Liver (tissue), 9 donors: Measurements from ENCODE around the gene ZKSCAN4. TPM values are rescaled to one million over a fixed set of nuclear protein-coding genes. Genes with fewer than 3 reads are reported as not detected.

Experiments
- DNase-seq: peaks from one replicate; pipeline ENCODE4 v3.0.0-alpha.2; 2017; ENCODE audit warnings: low spot score
- H3K27ac ChIP-seq, 2 donors: one replicate each; pipeline ENCODE4 v1.7.0; 2013; ENCODE audit warnings: inconsistent platforms in 2 of 2, low read length in 2 of 2, control low read depth in 1 of 2, low read depth in 1 of 2, mild to moderate bottlenecking in 1 of 2
- H3K27me3 ChIP-seq, 4 donors: one replicate each; pipeline versions ENCODE4 v1.6.1 to v1.7.0; 2013; ENCODE audit warnings: low read length in 3 of 4, inconsistent platforms in 1 of 4, mild to moderate bottlenecking in 1 of 4, moderate library complexity in 1 of 4; ENCODE audit not compliant: control insufficient read depth in 4 of 4, insufficient read depth in 4 of 4
- H3K36me3 ChIP-seq, 4 donors: one replicate each; pipeline versions ENCODE4 v1.6.1 to v1.7.0; 2013; ENCODE audit warnings: low read length in 3 of 4, mild to moderate bottlenecking in 3 of 4, low read depth in 1 of 4, moderate library complexity in 1 of 4; ENCODE audit not compliant: control insufficient read depth in 4 of 4, insufficient read depth in 3 of 4
- H3K4me1 ChIP-seq, 4 donors: one replicate each; pipeline versions ENCODE4 v1.6.1 to v1.7.0; 2013; ENCODE audit warnings: low read length in 3 of 4, mild to moderate bottlenecking in 3 of 4, moderate library complexity in 1 of 4; ENCODE audit not compliant: control insufficient read depth in 4 of 4, insufficient read depth in 4 of 4
- H3K4me3 ChIP-seq, 3 donors: one replicate each; pipeline versions ENCODE4 v1.6.1 to v1.7.0; 2013; ENCODE audit warnings: low read length in 3 of 3, control low read depth in 1 of 3, low read depth in 1 of 3, mild to moderate bottlenecking in 1 of 3
- H3K9ac ChIP-seq, 2 donors: one replicate each; pipeline ENCODE4 v1.7.0; 2013; ENCODE audit warnings: low read length in 2 of 2, mild to moderate bottlenecking in 2 of 2, moderate library complexity in 2 of 2, control low read depth in 1 of 2, low read depth in 1 of 2
- H3K9me3 ChIP-seq, 4 donors: one replicate each; pipeline versions ENCODE4 v1.6.1 to v1.7.0; 2013; ENCODE audit warnings: low read length in 3 of 4; ENCODE audit not compliant: control insufficient read depth in 4 of 4
- ATF3 ChIP-seq: IDR thresholded peaks from 2 replicates; pipeline ENCODE4 v1.6.1; 2016; ENCODE audit warnings: antibody characterized with exemption
- CTCF ChIP-seq: fragments of 150-350 bp; IDR thresholded peaks from 2 replicates; pipeline ENCODE4 v1.5.1; 2017; ENCODE audit warnings: improper control_type of control experiment, low read depth, low read length; ENCODE audit not compliant: missing input control
- EGR1 ChIP-seq, 2 donors: IDR thresholded peaks; 2 replicates each; pipeline ENCODE4 v1.6.1; 2016 to 2018; ENCODE audit warnings: antibody characterized with exemption in 2 of 2, low read depth in 2 of 2
- GABPA ChIP-seq, 2 donors: IDR thresholded peaks in 1 of 2; conservative IDR thresholded peaks in 1 of 2; 2 replicates each; pipeline ENCODE4 v1.6.1; 2016; ENCODE audit warnings: antibody characterized with exemption in 2 of 2, mild to moderate bottlenecking in 1 of 2, moderate library complexity in 1 of 2
- MAX ChIP-seq: IDR thresholded peaks from 2 replicates; pipeline ENCODE4 v1.6.1; 2016; ENCODE audit warnings: antibody characterized with exemption
- NR2F2 ChIP-seq: IDR thresholded peaks from 2 replicates; pipeline ENCODE4 v1.6.1; 2016; ENCODE audit warnings: antibody characterized with exemption
- RAD21 ChIP-seq, 2 donors: IDR thresholded peaks; 2 replicates each; pipeline ENCODE4 v1.6.1; 2016; ENCODE audit warnings: antibody characterized with exemption in 2 of 2, mild to moderate bottlenecking in 2 of 2
- REST ChIP-seq: IDR thresholded peaks from 2 replicates; pipeline ENCODE4 v1.6.1; 2016; ENCODE audit warnings: antibody characterized with exemption, mild to moderate bottlenecking
- RXRA ChIP-seq, 2 donors: IDR thresholded peaks; 2 replicates each; pipeline ENCODE4 v1.6.1; 2017 to 2018; ENCODE audit warnings: antibody characterized with exemption in 2 of 2, mild to moderate bottlenecking in 1 of 2
- SP1 ChIP-seq: IDR thresholded peaks from 2 replicates; pipeline ENCODE4 v1.6.1; 2018; ENCODE audit warnings: antibody characterized with exemption, mild to moderate bottlenecking
- YY1 ChIP-seq: IDR thresholded peaks from 2 replicates; pipeline ENCODE4 v1.6.1; 2016; ENCODE audit warnings: antibody characterized with exemption, mild to moderate bottlenecking
- WGBS: extraction: QIAGEN DNeasy Blood & Tissue Kit; methylation state at CpG from one replicate; pipeline ENCODE4 v1.1.7; 2013; 5-methylcytosine and 5-hydroxymethylcytosine counted together
- polyA plus RNA-seq, 2 donors: library from polyadenylated mRNA; stranded (reverse) in 1 of 2; unstranded in 1 of 2; fragments of 200-250 nt in 1 of 2; fragments of >200 nt in 1 of 2; fragmentation: Nextera tagmentation in 1 of 2; extraction: Ambion mirVana in 1 of 2; gene quantifications; one replicate each; pipeline versions ENCODE4 v1.2.1 to v1.2.3, GENCODE V29; 2013 to 2015
- total RNA-seq, 2 donors: library from RNA; depleted of rRNA; stranded (reverse); fragments of >200 nt; gene quantifications; one replicate each; pipeline ENCODE4 v1.2.3, GENCODE V29; 2014
- donor health status: healthy.
- donor health status: healthy.
- donor health status: healthy.
- donor health status: healthy.
- donor health status: healthy.

ZKSCAN4 gene
- total and polyA plus RNA-seq, 4 donors: 1.4 to 4.7 (median 2.6) TPM

GRCh38 chr6:28218312-28219248, 33.5 kb downstream of the ZKSCAN4 start:
- 12% methylated on average over 56 of the region's 56 CpGs for whole genome bisulfite sequencing
- Histone ChIP-seq H3K4me3 (peak overlapping the region; percentile 21 to 77 (median 47)), H3K27me3 (peaks cover 0 to 11% (median 6%) of the 10 kb centered on the region in 4 donors), H3K9ac (no peak overlapping the region), H3K9me3 (peaks cover 4 to 11% (median 6%) of the 10 kb centered on the region in 4 donors), H3K27ac (no peak overlapping the region), H3K36me3 (no peaks in the 10 kb centered on the region), H3K4me1 (peaks cover 0 to 4% (median 2%) of the 10 kb centered on the region in 4 donors)
- TF ChIP-seq NR2F2 (no peak), CTCF (no peak), GABPA (IDR thresholded peaks at IDR 0.05 in 1 of 2, conservative IDR thresholded peaks at IDR 0.05 in 1 of 2) (peak; percentile 71 to 91), YY1 (peak; percentile 19), RAD21 (IDR thresholded peaks at IDR 0.05) (no peak), RXRA (IDR thresholded peaks at IDR 0.05) (no peak)
- peak; percentile 85 for DNase-seq

- TF ChIP-seq REST (no peak), EGR1 (IDR thresholded peaks at IDR 0.05; ENCODE audit: low read depth in 2 of 2) (no peak), SP1 (no peak)
- WGBS: 97% methylated on average over 12 of the region's 12 CpGs
- no peak overlapping the region for H3K27ac ChIP-seq
- no peak overlapping the region for H3K9ac ChIP-seq
- peaks cover 0 to 14% (median 7%) of the 10 kb centered on the region in 4 donors for H3K27me3 ChIP-seq
- H3K9me3 ChIP-seq: peaks cover 4 to 11% (median 6%) of the 10 kb centered on the region in 4 donors
- no peak for DNase-seq
- no peak overlapping the region for H3K4me3 ChIP-seq
- no peaks in the 10 kb centered on the region for H3K36me3 ChIP-seq
- H3K4me1 ChIP-seq: peaks cover 0 to 4% (median 2%) of the 10 kb centered on the region in 4 donors
These were observed 34.2 kb downstream of the ZKSCAN4 start for GRCh38 chr6:28217890-28218289.

DNA sequence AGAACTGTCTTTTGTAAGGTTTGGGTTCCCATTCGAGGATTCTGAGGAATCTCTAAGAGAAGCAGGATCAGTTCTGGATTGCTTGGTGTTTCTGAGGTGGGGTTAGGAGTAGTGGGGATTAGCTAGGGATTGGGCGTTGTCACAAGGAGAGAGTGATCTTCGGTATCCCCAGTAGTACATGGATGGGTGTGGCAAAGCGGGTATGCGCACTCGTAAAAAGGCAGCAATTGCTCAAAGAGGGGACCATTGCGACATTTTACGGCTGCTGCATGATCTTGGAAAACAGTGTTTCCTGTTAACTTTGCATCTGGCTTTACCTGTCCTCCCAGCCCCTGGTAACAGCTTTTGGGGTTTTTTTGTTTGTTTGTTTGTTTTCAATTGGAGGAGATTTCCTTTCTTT, 36.6 kb downstream of the ZKSCAN4 start:
- no peak overlapping the region for H3K27ac ChIP-seq
- H3K4me1 ChIP-seq: peaks cover 0 to 4% (median 3%) of the 10 kb centered on the region in 4 donors
- H3K36me3 ChIP-seq: no peaks in the 10 kb centered on the region
- DNase-seq: no peak
- H3K27me3 ChIP-seq: peaks cover 3 to 16% (median 10%) of the 10 kb centered on the region in 4 donors
- WGBS: 44% methylated on average over 8 of the region's 8 CpGs
- H3K9ac ChIP-seq: no peak overlapping the region
- no peak for TF ChIP-seq MAX
- no peak for TF ChIP-seq ATF3
- TF ChIP-seq RAD21 (IDR thresholded peaks at IDR 0.05): no peak
- peaks cover 4 to 10% (median 6%) of the 10 kb centered on the region in 4 donors for H3K9me3 ChIP-seq
- no peak overlapping the region for H3K4me3 ChIP-seq
